T-helper 22 cell (primary cell): ENCODE data around the gene SNX32.
"Not testable (repeated sequence)": the region's sequence is repeated elsewhere in the genome, so short reads cannot be mapped to it uniquely, and the experiment has no call there.

Experiments used
- DNase-seq: peaks from one replicate; pipeline ENCODE4 v3.0.0-alpha.2; 2020; ENCODE audit warnings: low read depth

The SNX32 gene

DNA sequence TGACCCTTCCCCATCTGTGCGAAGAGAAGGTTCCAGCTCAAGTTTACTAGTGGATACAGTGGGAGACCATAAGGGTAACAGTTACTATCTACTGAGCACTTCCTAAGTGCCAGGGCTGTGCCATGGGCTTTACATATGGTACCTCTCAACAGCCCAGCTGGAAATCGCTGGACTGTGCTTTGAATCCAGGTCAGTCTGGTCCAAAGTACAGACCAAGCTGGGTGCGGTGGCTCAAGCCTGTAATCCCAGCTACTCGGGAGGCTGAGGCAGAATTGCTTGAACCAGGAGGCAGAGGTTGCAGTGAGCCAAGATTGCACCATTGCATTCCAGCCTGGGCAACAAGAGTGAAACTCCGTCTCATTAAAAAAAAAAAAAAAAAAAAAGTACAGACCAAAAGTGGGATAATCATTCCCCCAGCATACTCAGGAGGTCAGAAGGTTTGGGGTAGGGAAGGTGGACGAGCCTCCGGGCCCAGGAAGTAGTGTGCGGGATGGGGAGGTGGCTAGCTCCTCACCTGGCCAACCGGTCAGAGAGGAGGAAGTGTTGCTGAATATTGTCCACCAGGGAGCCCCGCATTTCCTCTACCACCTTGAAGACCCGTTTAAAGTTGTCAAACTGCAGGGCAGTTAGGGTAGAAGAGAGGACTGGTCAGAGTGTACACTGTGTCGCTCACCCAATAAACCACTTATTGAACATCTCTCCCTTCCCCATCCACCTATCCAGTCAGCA, 52.2 kb downstream of the SNX32 start:
- no peak for DNase-seq

DNA sequence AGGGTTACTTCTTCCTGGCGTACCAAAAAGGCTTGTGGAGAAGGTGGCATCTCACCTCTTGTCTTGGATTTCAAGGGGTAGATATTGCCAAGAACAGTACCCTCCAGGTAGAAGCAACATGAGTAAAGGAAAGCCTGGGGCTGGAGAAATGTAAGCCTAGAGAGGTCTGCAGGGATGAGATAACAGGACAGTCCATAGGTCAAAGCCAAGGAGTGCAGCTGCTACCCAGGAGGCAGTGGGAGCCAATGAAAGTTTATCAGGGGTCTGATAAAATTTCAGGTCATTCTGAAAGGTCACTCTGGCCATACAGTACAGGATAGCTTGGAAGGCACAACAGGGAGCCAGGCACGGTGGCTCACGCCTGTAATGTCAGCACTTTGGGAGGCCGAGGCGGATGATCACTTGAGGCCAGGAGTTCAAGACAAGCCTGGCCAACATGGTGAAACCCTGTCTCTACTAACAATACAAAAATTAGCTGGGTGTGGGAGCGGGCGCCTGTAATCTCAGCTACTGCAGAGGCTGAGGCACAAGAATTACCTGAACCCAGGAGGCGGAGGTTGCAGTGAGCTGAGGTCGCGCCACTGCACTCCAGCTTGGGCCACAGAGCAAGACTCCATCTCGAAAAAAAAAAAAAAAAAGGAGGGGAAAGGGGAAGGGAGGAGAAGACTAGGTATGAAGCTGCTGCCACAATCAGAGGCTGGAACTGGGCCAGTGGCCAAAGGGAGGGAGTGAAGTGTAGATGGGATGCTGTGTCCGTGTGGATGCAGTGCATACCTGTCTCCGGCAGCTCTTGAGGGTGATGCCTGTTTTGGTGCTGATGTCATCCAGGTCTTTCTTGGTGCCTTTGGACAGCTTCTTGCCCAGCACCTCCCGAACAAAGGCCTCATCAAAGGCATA, 53.3 kb downstream of the SNX32 start:
- no peak for DNase-seq

DNA sequence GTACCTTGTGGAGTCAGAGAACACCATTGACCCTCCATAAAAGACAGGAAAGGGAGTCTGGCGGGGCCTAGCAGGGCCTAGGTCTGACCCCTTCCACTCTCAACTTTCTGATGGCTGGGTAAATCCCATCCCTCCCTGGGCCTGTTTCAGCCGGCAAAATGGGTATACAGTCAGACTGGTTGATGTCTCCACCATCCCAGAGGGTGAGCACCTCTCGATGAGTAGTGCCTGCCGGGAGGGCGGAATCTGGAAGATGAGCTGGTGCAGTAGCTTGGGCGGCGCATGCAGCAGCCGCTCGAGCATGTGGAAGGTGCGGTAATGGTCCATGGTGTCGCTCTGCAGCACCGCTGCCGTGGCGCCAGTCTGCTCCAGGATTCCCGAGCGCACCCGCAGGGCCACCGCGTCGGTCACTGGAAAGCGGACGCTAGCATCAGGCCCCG, 54.0 kb downstream of the SNX32 start:
- DNase-seq = no peak

GRCh38 chr11:65888163-65888814, 54.5 kb downstream of the SNX32 start, which contains the start of gene FIBP:
TSS of gene FIBP (minus strand) at chr11:65888471. CDS start at chr11:65888418, 53 bp downstream.
- peak; percentile 96 for DNase-seq

- peak; percentile 96 for DNase-seq
Observed at GRCh38 chr11:65890324-65891218, 56.8 kb downstream of the SNX32 start, which contains the start of gene CCDC85B. TSS of gene CCDC85B (plus strand) at chr11:65890673. CDS start at chr11:65890784, 111 bp downstream.

DNA sequence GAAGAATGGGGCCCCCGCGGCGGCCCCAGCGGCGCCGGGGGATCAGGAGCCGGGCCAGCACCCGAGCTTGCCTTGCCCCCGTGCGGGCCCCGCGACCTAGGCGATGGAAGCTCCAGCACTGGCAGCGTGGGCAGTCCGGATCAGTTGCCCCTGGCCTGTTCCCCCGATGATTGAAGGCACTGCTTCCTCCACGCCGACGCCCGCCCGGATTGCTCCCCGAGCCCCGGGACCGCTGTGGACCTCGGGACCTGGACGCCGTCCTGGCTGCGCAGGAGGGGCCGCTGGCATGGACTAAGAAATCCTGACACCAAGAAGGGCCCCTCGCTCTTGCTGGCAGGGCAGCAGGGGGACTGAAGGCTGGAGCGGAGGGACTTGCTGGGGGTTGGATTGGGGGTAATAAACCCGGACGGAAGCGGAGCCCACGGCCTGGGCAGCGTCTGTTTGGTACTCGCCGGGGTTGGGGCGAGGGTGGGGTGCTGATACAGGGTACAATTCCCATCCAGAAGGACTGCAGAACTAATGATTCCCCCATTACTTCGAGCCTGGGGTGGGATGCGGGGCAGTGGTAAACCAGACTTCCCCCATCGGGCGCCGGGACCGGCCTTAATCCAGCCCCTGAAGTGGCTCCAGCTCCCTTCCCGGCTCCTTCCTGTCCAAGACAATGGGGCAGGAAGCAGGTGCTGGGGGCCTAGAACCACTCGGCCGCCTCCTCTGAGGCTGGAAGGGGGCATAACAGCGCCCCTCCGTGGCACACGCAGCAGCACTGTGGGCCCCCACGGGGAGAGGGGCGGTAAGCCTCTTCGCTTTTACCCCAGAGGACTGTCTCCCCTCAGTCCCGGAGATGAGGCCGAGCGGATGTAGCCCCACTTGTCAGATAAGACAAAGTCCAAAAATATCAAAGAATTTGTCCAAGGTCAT, 57.7 kb downstream of the SNX32 start:
- no peak for DNase-seq

GRCh38 chr11:65892137-65892540, 58.4 kb downstream of the SNX32 start:
- not testable (repeated sequence) for DNase-seq

DNA sequence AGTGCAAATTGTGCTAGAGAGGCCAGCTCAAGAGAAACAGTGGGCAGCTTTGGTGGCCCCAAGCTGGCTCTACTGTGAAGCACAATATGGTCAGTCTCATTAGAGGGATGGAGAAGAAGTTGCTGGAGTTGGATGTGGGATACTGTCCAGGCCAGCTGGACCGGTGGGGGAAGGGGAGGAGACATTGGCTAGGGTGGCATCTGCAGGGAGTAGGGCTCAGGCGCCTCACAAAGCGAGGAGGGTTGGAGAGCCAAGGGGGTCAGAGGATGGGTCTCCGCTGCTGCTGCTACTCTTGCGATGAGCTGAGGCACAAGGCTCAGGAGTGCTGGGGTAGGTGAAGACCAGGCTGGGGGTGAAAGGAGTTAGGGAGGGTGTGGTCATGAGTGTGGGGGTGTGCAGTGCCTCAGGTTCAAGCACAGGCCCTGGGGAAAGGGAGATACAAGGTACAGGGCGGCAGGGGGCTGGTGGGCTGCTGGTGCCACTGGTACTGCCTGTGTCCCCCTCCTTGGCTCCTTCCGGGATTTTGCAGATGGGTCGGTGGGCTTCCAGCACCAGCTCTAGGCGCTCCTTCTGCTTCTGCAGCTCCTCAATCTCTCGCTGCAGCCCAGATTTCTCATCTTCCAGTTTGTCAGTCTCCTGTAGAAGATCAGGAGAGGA, 59.0 kb downstream of the SNX32 start:
- no peak for DNase-seq

GRCh38 chr11:65894034-65894591, 60.4 kb downstream of the SNX32 start:
- DNase-seq = no peak

- DNase-seq = no peak
Observed at GRCh38 chr11:65895482-65895981, 61.8 kb downstream of the SNX32 start.

GRCh38 chr11:65896034-65896999, 62.6 kb downstream of the SNX32 start:
- DNase-seq = no peak

DNA sequence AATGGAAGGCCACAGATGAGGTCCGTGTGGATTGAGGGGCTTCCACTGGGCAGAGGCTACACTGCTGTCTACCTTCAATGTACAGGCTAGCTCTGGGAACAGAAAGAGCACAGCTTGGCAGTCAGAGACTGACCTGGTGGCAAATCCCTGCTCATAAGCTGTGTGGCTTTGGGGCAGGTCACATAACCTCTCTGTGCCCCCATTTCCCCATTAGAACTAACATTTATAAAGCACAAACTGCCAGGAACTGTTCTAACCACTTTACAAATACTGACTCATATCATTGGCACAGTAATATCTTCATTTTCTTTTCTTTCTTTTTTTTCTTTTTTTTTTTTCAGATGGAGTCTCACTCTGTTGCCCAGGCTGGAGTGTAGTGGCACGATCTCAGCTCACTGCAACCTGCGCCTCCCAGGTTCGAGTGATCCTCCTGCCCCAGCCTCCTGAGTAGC, 63.3 kb downstream of the SNX32 start:
- DNase-seq = no peak

DNA sequence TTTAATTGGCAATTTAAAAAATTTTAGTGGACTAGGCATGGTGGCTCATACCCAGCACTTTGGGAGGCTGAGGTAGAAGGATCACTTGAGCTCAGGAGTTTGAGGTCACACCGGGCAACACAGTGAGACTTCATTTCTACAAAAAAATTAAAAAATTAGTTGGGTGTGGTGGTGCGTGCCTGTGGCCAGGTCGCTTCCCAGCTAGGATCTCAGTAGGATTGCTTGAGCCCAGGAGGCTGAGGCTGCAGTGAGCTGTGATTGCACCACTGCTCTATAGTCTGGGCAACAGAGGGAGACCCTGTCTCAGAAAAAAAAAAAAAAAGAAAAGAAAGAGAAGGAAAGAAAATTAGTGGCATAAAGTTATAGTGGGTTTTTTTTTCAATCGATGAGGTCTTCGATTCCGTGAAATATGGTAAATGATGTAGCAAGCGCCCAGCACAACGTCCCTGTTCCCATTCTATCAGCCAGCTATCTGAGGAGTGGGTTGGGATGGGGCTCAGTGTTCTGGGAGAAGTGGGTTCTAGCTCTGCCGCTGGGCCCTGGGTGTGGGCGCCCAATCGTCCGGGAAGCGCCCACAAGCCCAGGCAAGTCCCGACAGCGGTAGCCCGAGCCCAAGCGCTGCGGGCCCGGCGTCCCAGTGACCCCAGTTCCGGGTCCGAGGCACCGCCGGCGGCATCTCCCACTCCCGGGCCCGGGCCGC, 65.0 kb downstream of the SNX32 start:
- DNase-seq = no peak

DNA sequence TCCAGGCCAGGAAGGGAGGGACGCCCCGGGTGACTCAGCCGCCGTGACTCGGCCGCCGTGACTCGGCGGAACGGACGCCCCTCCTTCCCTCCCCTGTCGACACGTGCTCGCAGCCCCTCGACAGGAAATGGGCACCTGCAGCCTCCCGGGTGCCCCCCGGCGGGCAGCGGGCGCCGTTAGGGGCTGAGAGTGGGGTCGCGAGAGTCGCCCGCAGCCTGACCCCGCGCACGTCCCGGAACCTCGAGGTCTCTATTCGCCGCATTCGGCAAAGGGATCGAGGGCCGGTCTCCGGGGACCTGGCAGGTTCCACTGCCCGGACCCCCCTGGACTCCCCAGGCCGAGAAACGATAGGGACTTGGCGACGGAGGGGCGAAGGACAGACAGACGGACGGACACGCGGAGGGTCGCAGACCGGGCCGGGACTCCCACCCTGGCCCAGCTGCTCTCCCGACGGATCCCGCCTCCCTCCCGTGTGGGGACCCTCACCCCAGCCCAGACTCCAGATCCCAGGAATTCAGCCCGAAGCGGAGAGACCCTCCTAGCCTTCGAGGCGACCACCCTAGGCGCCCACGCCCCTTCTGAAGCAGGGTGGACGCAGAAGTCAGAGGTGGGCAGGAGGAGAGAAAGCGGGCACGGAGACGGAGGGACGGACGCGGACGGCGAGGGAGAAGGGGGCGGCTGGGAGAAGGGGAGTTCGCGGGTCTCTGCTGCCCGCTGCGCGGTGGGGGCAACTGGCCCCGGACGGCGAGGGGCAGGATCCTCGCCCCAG, 65.8 kb downstream of the SNX32 start:
- DNase-seq = peak; percentile 44

- peak; percentile 97 for DNase-seq
Observed at GRCh38 chr11:65900125-65900898, 66.5 kb downstream of the SNX32 start, which contains the start of gene FOSL1. TSS of gene FOSL1 (minus strand) at chr11:65900388. CDS start at chr11:65900339, 49 bp downstream.

DNA sequence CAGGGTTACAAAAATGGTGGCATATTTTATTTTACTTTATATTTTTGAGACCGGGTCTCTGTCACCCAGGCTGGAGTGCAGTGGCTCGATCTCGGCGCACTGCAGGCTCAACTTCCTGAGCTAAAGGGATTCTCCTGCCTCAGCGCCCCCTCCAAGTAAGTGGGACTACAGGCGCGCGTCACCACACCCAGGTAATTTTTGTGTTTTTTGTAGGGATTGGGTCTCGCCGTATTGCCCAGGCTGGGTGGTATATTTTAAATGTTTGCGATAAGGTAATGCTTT, 67.1 kb downstream of the SNX32 start:
- no peak for DNase-seq
